Measurements from ENCODE around the gene SLC25A33.

The SLC25A33 gene

DNA sequence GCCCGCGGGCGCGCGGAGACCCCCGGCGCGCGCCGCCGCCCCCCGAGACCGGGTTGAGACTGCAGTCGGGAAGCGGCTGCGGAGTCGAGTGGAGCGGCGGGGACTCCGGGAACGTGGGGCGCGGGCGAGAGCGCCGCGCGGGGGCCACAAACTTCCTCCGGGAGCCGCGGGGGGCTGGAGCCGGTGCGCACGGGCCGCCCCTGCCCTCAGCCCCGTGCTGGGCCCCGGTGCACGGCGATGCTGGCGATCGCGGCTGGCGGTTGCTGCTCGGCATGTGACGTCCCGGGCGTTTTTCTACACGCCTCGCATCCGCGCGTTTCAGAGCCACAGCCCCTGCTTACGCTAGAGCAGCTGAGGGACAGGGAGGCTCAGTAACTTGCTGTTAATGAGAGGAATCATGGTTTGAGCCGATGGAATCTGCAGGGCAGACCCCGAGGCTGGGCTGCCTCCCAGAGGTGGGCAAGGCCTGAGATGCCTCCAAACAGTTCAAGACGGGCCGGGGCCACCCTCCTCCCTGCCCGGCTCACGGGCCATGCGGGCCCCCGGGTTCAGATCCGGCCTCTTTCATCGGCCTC is 50.0 kb downstream of the SLC25A33 start:
- no peak for DNase-seq

DNA sequence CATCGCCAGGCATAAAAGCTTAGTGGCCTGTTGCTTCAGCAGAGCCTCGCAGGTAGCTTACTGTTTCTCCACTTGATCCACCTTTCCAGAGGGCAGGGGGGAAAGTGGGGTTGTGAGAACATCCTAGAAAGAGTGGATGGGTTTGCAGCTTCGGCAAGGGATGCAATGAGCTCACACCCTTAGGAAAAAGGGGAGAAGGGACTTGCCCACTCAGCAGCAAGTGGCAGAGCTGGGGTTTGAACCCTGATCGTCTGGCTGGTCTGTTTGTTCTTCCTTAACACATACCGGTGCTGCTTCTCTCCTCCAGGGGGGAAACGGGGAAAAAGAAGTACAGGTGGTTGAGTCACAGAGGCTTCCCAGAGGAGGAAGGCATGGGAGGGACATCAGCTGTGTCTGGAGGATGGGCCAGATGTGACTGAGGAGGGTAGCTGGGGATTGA is 50.5 kb downstream of the SLC25A33 start:
- no peak for DNase-seq

DNA sequence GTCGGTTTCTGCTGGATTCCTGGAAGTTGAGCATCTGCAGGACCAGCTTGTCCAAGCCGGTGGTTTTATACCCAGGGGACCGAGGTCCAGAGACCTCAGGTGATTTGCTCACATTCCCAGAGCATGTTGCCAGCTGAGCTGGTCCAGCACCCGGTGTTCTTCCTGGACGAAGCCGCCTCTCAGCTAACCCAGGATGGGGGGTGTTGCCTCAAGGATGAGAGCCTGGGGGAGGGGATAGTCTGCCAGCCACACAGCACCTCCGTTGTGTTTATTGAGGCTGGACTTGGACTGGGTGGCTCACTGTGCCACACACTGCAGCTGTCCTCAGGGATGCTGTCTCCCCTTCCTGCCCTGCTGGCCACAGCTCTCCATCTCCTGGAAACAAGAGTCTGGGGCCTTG is 50.9 kb downstream of the SLC25A33 start:
- DNase-seq, result no peak

DNA sequence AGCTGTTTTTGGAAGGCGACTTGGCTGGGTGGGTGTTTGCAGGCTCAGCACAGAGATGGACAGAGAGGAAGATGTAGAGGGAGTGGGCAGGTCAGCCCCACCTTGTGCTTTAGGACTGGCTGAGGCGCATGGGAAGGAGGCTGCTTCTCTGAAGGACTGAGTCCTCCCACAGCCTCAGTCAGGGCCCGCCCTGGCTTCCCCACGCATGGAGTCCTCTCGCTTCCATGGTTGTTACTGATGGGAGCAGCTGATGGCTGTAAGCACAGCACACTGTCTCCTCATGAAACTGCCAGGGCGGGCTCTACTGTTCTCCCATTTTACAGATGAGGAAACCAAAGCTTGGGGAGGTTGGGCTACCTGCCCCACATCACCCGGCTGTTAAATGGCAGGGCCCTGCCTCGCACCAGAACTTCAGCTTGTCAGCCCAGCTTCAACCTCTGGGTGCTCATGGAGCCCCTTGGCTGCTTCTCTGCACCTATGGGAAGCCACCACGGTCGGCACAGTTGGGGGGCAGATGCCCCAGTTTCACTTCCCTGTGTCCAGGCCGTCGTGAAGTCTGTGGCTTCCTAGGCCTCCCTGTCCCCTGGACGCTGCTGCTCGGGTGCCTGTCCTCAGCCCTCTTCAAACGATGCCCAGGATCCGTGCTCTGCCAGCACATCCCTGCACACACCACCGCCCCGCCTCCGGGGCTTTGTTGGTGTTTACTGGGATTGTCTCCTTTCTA is 51.8 kb downstream of the SLC25A33 start:
- DNase-seq, result no peak

DNA sequence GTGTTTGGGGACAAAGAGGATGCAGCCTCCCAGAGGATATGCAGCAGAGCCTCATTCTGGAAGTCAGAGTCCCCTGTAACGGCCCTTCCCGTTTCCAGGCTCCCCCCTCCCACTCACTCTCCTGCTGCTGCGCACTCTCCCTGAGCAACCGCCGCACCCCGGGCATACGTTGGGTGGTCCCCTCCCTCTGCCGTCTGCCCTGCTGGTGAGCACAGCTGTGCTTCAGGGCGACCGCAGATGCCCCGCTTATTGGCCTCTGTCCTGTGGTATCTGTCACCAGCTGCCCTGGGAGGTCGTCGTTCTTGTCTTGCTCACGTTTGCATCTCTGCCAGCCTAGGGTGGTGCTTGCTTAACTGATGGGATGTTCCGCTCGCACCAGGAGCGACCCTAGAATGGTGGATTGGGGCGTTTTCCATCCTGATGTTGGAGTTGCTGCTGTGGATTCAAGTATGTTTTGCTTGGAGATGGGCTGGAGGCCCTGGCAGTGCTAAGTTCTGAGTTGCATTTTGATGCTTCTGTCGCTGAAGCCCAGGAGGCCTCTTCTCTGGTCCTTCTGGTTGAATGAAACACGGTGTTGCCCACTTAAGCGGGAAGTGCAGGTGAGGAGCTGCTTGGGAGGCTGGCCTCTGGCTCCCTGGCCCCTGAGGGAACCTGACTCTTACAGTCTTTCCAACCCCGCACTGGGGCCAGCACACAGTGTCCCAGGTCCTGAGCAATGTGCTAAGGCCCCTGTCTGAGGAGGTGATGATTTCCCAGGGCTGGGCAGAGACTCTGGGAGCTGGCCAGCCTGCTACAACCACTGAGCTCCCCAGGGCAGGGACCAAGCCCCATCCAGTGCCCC is 52.6 kb downstream of the SLC25A33 start:
- no peak for DNase-seq

DNA sequence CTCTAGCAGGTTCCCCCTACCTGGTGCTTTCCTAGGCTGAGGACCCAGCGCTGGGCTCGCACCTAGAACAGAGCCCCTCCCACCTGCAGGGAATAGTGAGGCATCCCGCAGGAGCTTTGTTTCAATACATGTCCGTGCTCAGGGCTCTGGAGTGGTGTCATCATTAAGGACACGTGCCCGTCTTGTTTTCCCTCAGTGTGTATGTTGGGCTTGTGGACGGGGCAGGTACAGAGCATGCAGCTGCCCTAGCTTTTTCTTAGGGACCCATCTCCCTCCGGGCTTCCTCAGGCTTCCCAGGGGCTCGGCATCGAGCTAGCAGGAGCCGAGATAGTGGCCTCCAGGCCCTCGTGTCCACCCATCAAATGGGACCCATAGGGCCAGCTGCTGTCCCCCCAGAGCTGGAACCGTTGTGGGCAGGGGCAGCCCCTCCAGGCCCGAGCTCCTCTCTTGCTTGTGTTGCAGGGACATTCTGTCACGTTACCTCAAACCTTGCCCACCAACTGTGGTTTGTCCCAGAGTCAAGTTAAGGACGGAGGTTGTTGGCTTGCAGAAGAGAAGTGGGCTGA is 53.3 kb downstream of the SLC25A33 start:
- no peak for DNase-seq

DNA sequence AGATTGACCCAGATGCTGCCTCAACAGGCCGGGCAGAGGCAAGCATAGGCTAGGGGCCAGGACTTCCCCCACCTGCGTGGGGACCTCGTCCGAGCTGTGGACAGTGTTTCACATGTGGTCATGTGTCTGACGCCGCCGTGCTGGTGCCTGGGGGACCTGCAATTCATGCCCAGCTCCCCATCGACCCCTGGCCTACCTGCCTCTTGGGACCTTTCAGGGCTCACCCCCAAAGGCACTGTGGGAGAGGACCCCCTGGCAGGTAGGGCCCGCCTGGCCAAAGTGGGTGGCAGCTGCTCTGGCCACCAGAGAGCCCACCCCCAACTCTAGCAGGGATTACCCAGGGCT is 53.9 kb downstream of the SLC25A33 start:
- DNase-seq, result no peak

DNA sequence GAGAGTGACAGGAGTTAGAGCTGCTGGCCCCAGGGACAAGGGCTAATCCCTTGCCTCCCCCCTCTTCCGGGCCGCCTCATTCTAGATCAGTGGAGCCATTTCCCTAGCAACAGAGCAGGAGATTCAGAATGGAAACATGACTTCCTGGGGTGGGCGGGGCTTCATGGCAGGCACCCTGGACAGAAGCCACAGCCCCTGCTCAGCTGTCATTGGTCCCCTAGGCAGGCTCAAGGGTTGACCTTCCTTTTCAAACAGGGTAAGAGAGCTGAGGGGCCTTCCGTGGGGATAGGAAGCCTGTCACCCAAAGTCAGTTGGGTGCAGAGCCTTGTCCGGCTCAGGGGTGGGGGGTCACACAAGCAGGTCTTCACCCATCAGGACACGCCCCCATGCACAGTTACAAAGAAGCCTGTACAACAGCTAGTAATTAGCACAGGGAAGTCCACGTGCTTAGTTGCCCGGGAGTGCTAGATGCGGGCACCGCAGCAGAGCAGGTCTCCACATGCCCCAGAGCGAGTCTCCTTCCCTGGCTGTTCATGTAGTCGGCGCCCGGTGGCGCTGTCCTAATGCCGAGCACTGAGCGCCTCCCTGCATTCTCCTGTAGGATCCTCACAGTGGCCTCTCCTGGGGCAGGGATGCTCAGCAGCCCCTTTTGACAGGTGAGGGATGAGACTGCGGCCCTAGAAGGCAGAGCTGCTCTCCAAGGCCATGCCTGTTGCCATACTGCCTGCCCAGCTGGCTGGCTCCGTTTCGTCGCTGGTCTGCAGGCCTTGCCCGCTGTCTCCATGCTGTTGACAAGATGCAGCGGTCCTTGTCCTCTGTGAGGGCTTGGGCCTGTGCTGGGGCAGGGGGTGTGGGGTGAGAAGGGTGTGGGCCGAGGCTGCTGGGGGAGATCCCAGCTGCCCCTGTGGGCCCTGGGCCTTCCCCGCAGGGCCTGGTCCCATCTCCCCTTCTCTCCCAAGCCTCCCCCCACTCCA is 54.5 kb downstream of the SLC25A33 start:
- DNase-seq, result peak; percentile 70

DNA sequence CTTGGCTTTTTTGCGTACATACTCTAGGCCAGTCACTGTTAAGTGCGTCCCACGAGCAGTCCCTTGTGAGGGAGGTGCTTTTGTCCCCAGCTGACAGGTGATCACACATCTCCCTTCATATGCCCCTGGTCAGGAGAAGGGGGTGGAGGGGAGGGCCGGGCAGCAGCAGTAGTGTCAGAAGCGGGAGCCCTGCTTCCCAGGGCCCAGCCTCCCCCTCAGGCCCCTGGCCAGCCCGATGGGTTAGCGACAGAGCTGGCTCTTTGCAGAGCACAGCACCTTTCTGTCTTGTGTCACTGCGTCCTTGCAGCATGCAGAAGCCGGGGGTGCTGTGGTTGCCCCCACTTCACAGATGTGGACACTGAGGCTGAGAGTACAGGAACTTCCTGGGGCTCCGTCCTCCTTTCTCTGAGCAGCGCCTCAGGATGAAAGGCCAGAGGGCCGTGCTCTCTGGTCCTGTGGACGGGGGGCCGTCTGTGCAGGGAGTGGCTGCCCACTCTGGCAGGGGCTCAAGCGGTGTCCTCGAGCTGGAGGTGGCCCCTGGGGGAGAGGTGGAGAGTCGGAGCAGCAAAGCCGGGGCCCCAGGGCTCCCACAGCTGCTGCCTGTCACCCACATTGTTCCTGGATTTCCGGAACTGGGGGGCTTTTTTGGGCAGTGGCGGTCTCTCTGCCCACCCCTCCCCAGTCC is 55.3 kb downstream of the SLC25A33 start:
- DNase-seq, result no peak

DNA sequence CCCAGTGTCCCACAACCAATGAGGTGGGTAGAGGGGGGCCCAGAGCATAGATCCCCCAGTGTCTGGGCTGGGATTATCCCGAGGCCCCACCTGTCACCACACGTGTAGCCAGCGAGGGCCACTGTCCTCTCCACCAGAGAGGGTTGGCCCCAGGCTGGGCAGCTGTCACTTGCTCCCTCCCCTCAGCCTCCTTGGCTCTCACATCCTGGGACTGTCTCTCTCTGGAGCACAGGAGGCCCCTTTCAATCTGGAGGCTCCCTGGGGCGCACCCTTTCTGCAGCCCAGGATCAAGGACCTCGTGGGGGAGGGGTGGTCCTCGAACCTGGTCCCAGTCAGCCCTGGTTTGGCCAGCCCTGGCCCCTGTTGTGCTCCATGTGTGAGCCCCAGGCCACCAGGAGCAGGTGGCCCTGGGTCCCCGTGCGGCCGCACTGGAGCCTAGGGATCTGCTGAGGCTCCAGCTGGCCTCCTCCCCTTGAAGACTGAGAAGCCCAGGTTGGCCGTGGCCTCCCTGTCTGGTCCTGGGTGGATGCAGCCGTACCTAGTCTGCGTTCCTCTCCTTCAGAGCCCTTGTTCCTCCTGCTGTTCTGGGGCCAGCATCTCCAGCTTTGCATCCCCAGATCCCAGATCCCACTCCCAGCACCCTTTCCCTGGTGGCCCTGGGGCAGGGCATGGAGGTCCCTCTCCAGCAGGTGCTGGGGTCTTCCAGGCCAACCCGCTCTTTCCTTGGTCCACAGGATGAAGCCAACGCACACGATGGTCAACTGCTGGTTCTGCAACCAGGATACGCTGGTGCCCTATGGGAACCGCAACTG is 56.1 kb downstream of the SLC25A33 start:
- DNase-seq, result no peak

DNA sequence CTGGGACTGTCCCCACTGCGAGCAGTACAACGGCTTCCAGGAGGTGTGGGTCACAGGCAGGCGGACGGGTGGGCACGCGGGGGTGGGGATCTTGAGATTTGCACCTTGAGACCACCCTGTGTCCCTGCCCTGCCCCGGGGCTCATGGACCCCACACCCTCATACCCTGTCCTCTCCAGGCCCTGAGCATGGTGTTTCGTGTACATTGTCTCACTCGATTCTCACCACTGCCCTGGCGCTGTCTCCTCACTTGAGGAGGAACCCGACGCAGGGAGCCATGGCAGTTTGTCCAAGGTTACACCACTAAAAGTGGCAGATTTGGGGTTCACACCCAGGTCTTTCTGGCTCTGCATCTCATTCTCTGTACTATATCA is 56.7 kb downstream of the SLC25A33 start:
- no peak for DNase-seq

DNA sequence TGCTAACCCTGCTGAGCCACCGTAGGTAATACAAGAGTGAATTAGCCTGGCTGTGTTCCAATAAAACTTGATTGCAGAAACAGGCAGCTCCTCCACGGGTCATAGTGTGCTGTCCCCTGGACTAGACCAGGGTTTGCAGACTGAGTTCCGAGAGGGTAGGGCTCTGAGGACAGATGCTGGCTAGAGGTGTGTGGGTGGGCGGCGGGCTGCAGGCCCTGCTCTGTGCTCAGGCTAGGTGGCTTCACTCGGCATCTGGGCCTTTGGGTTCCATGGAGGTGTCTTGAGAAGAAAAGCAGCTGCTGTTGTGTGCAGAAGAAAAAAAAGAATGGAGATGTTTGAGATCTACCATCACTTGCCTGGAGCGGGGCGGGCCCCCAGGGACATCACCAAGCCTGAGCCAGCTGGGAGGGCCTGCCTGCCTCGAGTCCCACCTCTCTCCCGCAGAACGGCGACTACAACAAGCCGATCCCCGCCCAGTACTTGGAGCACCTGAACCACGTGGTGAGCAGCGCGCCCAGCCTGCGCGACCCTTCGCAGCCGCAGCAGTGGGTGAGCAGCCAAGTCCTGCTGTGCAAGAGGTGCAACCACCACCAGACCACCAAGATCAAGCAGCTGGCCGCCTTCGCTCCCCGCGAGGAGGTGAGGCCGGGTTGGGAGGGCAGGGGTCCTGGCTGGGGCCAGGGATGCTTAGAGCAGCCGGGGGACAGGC is 57.3 kb downstream of the SLC25A33 start:
- DNase-seq, result no peak

DNA sequence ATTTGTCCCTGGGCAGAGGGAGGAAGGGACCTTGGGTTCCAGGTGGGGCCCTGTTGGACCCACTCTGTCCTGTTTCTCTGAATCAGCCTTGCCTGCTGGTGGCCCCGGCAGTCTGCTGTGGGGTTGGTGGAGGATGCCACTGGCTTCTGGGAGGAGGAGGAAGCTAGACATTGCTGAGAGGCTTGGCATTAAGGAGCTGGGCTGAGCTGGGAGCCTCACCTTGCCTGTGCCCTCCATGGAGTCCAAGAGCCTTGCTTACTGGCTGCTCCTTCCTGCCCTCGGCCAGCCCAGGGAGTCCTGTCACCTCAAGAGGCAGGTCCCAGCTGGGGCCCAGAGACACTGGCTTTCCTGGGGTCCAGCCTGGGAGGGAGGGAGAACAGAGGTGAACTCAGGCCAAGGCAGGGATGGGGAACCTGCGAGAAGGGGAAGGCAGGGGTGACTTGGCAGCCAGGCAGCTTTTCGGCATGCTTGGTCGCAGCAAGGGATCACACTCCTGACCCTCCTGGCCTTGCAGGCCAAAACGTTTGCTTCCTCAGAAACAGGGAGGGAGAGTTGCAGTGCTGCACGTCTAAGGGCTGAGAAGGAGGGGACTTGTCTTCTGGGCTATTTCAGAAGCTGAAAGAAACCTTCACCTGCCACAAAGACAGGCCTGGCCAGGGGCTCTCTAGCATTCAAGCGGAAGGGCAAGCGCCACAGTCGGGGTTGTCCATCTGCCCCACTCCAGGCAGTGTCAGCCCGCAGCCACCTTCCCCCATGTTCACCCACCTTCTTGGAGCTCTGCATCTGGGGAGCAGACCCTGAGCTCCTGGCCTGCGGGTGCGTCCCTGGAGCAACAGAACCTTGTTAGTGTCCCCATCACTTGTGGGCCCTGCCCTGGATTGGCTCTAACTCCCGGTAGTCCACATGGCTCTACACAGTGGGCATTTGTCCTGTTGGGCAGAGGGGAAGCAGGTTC is 58.4 kb downstream of the SLC25A33 start:
- no peak for DNase-seq

DNA sequence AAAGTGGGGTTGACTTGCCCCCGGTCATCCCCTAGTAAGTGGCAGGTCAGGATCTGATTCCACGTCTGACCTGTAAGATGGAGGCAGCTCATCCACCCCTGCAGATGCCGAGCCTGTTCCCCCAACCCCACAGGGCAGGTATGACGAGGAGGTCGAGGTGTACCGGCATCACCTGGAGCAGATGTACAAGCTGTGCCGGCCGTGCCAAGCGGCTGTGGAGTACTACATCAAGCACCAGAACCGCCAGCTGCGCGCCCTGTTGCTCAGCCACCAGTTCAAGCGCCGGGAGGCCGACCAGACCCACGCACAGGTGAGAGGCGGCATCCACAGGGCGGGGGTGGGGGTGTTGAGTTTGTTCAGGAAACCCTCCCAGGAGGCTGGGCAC is 59.0 kb downstream of the SLC25A33 start:
- no peak for DNase-seq

DNA sequence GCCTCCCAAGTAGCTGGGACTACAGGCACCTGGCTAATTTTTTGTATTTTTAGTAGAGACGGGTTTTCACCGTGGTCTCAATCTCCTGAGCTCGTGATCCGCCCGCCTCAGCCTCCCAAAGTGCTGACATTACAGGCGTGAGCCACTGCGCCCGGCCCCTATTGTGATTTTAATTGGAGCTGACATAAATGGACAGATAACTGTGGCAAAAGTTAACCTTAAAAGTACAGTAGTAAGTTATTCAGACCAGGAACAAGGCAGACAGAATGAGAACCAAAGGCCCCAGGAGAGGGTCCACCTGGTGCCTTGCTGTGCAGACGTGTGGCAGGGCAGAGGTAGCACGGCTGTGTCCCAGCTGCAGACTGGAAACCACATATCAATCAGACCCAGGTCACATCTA is 60.5 kb downstream of the SLC25A33 start:
- no peak for DNase-seq

DNA sequence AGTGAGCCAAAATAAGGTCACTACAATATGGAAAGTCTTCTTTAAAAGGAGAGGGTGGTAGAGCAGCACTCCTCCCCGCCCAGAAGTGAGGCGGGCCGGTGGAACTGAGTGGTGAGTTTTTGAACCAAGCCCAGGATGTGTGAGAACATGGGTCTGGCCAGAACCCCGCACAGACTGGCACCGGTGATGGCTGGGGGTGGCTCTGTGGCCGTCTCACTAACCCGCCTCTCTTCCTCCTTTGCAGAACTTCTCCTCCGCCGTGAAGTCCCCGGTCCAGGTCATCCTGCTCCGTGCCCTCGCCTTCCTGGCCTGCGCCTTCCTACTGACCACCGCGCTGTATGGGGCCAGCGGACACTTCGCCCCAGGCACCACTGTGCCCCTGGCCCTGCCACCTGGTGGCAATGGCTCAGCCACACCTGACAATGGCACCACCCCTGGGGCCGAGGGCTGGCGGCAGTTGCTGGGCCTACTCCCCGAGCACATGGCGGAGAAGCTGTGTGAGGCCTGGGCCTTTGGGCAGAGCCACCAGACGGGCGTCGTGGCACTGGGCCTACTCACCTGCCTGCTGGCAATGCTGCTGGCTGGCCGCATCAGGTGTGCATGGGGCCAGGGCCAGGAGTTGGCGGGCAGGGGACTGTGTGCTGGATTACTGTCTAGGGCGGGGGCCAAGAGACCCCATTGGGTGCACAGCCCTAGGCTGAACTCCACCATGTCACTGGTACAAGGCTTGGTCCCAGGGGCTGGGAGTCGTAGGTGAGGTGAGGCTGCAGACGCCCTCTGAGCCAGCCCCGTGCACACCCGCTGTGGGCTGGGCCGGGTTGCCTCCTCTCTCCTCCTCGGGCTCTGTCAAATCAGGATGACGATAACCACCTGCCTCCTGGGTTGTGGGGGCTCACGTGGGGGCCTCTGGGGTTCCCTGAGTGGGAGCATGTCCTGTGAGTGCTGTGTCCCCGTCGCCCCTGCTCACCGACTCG is 61.9 kb downstream of the SLC25A33 start:
- DNase-seq, result no peak

DNA sequence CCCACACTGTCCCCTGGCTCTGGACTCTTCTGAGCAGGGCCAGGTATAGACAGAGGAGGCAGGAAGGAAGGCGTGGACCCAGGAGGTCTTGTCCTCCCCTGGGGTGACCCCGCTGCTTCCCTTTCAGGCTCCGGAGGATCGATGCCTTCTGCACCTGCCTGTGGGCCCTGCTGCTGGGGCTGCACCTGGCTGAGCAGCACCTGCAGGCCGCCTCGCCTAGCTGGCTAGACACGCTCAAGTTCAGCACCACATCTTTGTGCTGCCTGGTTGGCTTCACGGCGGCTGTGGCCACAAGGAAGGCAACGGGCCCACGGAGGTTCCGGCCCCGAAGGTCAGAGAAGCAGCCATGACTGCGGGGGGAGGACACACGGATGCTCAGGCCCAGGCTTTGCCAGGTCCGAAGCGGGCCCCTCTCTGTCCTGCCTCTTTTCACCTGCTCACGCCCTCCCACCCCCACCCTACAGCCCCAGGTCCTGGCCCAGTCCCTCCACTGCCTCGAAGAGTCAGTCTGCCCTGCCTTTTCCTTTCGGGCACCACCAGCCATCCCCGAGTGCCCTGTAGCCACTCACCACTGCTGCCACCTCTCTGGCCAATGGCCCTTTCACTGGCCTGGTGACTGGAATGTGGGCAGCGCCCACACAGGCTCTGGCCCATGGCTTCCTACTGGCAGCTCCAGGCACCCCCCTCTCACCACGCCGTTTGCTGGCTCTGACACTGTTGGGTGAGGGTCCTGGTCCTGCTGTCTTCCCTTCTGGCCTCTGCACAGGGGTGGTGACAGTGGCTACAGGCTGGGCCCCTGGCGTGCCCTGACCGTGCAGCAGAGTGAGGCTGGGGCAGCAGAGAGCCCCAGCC is 62.9 kb downstream of the SLC25A33 start:
- no peak for DNase-seq

Measured in NCI-H1417 treated with DMSO at 0.1 percent for 48 hours (cell line).